Limb (tissue), 2 donors: ENCODE data around the gene SMAD6.
"Not testable (repeated sequence)": the region's sequence is repeated elsewhere in the genome, so short reads cannot be mapped to it uniquely, and the experiment has no call there.

Source experiments
- DNase-seq, 2 donors: peaks; one replicate each; pipeline ENCODE4 v3.0.0-alpha.2; 2016; ENCODE audit errors: extremely low spot score in 2 of 2

SMAD6 gene

DNA sequence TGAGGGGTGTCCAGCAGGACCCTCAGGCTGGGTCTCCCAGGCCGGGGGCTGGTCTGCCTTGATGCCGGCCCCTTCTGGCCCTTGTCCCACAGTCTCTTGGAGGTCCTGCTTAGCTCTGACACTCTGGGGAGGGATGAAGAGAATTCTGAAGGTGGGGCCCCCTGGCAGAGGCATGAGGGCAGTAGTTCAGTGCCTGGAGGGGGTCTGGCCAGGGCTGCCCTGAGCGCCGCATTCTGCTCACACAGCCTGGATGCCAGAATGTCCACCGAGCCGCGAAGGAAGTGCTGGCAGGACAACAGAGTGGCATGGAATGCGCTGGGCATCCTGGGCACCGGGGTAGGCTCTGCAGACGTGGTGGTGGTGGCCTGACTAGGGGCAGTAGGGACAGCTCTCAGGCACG lies 55.5 kb downstream of the SMAD6 start:
- DNase-seq = no peak

DNA sequence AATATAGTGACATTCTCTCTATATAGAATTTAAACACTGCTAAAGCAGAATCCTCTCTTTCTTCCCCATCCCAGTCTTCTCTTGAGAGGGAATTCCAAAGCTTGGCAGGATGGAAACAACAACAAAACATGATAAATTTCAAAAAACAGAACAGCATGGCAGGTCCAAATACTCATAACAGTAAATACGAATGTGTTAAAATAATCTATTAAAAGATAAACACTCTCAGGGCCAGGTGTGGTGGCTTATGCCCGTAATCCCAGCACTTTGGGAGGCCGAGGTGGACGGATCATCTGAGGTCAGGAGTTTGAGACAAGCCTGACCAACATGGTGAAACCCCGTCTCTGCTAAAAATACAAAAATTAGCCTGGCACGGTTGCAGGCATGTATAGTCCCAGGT lies 56.2 kb downstream of the SMAD6 start:
- not testable (repeated sequence) for DNase-seq

DNA sequence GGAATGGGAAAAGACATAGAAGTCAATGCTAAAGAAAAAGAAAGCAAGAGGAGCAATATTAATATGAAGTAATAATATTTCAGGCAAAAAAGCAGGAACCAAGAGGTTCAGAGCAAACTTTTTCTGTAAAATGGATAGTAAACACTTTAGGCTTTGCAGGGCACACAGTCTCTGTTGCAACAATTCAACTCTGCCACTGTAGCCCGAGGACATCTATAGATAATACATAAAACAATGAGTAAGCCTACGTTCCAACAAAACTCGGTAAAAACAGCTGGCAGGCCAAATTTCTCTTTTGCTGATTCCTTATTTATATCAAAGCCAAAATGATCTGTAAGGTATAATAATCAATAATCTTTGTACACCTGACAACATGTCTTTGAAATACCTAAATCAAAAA lies 56.8 kb downstream of the SMAD6 start:
- no peak for DNase-seq

DNA sequence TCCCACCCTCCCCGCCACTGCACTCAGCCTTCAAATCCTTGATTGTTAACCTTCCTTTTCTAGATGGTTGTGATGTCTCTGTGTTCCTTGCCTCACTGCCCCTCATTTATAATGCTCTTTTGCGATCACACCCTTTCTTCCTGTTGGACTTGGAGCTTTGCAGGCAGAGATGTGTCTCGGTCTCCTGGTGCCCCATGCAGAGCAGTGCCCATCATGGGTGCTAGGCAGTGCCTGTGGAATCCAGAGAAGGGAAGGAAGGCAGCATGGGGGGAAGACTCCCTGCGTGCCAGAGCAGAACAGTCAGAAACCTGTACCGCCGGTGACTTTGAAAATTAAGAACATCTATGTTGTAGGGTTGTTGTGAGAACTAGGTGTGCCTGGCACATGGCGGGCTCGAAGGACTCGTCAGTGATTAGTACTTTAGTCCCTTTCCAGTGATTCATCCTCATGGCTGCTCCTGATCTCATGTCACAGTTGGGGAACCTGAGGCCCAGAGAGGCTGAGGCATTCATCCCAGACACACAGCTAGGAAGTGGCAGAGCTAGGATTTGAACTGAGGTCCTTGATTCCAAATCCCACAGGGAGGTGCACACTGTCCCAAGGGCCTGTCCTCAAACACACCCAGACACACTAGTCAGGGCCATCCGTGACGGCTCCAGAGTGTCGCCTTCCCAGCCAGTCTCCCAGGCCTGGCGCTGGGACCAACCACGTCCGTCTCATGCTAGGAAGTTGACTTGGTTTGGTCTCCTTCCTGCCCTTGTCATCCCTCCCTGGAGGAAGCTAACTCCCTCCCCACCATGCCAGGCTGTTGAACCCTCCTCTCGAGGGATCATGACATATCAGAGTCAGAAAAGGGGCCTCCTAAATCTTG lies 58.3 kb downstream of the SMAD6 start:
- DNase-seq = no peak

DNA sequence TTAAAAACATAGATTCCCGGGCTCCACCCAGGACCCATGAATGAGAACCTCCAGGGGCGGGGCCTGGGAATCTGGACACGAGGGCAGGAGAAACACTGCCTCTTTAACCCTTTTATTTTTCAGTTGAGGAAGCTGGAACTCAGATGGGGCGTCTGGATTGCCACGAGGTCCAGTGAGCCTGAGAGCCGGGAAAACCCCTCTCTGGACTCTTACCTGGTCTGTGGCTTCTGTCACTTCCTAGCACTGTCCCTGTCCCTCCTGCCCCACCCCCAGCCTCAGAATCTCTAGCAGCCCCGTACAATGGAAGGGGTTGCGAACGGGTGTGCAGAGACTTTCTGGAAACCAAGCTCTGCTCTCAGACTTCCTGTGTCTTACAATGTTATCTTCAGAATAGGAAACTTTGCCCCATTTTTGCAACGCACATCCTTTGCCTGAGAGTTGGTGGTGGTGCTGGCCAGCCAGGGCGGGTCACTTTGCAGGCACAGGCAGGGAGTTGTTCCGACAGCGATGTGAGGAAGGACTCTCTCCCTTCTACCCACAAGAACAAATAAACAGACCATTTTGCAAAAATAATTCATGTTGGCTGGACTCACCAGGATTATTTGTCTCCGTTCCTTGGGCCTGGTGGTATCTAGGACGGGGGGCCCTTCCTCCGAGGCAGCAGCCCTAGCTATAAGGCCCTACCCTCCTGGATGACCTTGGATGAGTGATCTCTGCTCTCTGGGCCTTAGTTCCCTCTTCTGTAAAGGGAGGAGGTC lies 59.1 kb downstream of the SMAD6 start:
- no peak for DNase-seq

DNA sequence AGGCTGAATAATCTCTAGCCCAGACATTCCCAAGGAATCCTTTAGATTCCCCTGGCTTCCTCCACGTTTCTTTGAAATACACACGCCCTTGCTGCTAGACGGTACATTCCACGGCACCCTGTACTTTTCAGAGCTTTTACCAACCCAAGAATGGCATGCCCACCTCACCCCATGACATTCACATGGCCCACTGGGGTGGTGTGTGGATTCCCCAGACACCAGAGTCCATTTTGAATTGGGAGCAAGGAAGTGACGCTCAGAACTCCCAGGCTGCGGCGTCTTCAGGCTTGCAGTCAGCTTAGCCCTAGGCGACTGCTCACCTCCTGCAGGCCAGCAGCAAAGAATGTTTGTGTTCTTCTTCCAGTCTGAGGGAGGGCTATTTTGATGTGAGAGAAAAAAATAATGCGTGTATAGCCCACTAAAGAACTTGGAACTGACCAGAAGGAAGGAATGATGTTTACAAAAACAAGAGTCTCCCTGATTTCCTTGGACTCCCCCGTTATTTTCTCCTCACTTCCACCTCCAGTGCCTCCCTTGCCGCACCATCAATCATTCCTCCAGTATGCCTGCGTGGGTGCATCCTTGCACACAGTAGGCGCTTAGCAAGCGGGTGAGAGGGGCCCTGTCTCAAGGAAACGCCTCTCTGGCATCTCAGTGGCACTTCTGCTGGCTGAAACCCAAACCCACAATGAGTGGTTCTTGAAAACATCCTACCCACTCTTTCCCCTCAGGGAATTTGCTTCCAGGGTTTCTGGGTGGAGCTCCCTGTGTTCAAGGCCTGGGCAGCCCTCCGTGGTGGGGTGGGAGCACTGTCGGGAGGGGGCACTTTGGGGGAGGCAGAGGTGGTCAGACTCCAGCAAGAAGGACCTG lies 59.9 kb downstream of the SMAD6 start:
- no peak for DNase-seq

DNA sequence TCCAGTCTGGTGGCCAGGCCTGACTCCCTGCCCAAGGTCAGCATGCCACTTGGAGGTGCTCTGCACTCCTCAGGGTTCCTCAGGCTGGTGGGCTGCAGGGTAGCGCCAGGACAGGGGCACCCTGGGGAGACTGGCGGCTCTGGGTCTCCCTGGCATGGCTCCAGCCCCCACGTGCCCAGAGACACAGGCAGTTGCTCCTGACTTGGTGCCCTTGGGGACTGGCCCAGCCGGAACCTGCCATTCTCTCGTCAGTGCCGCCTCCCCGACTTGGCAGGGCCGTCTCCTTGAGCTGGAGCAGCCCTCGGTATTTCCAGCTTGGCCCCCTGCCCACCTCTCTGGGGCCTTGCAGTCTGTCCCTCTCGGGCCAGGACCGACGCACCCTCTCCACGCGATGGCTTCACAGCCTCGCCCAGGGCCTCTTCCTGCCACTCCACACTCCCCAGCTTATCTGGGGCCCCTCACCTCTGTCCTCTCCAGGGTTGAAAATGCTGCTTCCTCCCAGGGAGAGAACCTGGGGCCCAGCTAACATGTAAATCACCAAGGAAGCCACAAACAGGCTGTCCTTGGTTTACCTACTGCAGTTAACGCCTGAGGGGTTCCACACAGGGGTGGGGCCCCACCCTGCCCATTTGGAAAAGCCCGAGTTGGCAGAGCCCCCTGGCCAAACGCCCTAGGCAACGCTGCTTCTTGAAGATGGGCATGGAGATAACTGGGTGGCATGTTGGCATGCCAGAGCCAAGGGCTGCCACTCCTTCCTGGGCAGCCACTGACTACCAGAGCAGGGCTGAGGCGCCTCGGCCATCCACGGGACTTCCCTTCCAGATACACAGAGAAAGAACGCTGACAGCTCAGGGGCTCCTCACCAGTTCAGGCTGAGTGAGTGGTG lies 61.4 kb downstream of the SMAD6 start:
- DNase-seq = peak in 1 of 2 donors; percentile 56

DNA sequence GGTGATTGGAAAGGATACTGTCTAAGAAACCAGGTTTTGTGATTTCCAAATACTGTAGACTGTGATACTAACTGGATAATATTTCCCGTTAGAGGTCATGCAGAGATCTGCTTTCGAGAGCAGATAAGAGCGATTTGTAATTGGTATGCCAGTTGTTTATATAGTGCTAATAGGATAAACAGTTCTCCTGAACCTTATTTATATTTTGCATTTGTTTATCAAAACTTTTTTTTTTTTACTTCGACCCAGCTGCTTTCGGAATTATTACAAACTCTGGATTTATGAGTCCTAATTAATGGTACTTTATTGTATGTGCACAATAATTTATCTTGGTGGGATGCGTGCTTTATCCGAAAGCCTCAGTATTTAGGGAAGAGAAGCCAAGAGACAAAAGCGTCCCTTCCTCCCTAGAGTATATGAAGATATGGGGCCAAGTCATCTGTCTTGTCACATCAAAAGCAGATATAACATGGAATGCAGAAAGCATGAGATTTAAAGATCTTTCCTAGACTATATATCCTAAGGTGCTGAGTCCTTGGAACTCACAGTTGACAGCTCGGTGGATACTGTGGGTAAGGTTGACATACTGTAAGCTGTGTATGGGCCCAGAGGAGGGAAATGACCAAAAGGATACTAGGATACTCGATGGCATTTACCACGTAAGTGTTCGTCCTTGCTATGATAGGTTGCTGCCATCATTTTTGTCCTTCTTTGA lies 62.2 kb downstream of the SMAD6 start:
- no peak for DNase-seq

DNA sequence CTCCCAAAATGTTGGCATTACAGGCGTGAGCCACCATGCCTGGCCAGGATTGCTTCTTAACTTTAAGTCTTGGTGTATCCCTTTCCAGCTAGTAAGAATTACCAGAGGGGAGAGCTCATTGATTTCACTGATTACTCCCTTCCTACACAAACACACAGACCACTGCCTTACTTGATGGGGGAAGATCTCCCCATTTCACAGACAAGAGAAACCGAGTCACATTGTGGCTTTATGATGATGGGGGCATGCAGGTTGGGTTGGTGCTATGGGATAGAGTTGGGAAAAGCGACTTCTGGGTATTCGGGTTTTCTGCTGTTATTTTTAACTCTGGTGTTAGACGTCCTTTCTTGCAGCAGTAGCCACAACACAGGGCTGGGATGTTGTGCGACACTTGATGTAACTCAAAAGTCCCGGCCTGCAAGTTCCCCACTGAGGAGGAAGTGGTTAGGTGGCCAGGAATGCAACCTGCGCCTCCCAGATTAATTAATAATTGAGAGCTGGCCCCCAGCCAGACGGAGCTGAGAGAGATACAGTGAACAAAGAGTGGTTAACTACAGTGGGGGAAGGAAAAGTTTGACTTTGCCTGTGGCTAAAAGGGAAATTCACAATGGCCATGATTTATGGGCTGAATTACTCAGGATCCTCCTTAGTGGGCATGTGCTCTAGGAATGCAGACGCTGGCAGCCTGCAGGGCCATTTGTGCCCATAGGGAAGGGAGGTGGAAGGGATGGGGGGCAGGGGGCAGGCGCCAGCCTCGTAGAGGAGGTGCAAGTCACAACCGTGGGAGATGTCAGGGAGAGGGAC lies 63.6 kb downstream of the SMAD6 start:
- DNase-seq = peak in 1 of 2 donors; percentile 58

DNA sequence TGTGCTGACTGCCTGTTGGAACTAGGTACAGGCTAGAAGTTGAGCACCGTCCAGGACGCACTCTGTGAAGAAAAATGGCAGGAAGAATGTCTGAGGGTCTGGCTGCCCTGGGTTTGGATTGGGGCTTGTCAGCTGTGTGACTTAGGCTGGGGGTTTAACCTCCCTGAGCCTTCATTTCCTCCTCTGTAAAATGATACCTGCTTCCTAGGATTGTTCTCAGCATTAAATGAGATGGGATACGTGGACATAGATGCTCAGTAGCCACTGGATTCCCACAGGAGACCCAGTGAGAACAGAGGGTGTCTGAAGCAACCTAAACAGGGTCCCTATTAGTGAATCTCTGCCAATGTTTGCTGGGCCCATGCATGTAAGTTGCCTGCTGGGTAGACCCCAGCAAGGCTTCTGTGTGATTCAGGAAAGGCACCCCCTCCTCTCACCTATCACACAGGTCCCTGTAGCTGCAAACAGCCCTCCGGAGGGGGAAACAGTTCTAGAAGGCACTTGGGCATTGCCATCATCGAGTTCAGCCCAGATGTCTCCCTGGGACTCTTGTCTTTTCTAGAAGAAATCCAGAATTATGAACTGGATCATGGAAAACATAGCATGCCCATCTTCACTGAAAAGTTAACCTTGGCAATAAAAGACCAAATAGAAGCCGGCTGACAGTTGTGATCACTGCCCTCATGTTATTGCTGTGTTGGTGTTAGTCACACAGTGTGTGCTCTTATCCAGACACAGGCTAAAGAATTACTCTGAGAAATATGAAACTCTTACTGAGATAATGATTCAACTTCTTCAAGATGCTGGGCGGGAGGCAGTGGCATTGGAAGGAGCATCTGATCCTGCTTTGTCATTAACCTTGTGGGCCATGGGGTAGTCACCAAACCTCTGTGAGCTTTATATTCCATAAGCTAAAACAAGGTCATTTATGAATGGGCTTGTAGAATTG lies 64.5 kb downstream of the SMAD6 start:
- DNase-seq = no peak

DNA sequence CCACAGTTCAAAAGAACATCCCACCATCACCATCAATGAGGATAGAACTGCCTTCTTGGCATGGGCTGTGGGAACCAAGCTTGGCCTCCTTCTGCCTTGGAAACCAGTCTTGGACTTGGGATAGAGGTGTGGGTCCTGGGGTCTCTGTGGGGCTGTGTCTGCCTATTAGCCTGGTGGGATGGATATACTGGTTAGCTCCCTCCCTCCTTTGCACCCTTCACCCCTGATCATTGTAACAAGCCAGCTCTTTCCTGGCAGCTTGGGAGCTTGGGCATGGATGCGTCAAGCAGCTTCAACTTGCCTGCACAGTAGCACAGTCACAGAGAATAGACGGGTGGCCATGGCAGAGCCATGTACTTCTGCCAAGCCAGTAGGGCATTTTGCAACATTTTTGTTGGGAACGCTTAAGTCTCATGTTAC lies 65.2 kb downstream of the SMAD6 start:
- DNase-seq = no peak

DNA sequence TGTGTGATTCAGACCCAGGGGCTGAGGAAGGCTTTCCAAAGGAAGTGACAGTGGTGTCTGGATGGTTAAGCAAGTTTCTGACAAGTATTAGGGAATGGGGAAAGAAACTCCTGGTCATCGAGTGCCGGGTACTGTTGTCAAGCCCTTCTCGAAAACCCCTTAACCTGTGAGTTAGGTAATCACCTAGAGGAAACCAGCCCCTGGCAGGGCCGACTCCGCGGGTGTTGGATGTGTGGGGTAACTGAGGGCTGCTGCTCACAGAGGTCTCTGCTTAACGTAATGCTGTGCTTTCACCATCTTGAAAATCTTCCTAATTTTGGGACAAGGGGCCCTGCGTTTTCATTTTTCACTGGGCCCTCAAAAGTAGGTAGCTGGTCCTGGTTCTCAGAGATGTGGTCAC lies 67.0 kb downstream of the SMAD6 start:
- no peak for DNase-seq

DNA sequence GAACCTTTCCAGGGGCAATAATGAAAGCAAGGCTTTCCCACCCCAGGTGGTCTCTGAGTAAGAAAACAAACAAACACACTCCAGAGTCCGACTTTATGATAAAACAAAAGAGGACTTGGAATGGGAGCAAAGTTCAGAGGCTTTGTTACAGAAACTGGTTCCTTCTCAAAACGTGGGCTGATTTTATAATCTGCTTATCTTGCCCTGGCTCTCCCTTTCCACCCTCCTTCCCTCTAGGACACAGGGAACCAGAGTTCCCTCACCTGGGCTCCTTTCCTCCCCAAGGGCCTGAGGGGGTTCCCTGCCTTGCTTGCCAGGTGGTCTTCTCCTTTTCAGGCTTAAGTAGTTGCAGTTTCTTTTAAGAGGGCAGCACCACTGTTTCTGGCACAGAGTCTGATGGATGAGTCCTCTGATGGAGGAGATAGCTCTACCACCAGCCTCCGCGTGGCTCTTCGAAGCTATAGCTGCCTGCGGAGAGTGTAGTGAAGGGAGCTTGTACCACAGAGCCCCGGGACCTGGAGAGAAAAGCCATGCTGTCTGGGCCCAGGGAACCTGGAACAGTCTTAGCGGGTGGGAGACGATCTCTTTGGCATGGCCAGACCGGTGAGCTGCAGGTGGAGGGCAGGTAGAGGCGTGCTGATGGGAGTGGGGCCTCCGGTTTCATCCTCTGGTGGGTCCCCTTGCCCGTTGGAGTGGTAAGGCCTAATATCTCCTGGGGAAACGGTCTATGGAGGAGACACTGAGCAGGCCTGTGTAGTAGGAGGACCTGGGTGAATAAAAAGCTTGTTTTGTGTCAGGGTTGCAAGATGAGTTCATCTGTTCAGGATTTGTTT lies 68.7 kb downstream of the SMAD6 start:
- no peak for DNase-seq

DNA sequence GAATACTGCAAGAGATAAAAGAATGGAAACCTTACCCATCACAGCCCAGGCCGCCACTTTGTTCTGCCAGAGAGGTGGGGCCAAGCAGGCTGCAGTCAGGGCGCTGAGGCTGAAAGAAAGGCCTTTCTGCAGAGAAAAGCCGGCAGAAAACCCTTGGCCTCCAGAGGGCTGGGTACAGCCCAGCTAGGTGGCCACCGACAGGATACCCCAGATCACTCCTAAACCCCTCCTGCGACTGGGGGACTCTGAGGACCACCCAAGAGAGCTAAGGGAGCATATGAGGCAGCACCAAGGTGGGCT lies 69.3 kb downstream of the SMAD6 start:
- DNase-seq = no peak

DNA sequence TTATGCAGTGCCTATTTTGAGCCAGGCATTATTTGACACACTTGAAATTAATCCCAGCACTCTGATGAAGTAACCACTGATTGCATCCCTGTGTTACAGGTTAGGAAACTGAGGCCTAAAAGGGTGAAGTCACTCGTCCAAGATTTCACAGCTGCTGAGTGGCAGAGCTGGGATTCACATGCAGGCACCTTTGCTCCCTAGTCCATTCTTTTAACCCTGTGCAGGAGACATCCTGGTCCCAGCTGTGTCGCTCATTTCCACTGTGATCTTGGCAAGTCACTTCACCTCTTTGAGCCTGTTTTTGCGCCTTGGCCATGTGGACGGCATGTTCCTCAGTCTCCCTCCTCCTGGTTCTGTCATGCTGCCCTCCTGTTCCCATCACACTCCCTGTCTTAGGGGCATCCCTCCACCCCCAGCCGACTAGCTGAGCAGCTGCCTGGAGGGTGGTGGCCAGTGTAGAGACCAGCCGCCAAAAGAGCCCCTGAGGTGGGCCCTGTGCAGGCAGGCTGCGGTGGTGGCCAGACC lies 70.6 kb downstream of the SMAD6 start:
- DNase-seq = no peak

DNA sequence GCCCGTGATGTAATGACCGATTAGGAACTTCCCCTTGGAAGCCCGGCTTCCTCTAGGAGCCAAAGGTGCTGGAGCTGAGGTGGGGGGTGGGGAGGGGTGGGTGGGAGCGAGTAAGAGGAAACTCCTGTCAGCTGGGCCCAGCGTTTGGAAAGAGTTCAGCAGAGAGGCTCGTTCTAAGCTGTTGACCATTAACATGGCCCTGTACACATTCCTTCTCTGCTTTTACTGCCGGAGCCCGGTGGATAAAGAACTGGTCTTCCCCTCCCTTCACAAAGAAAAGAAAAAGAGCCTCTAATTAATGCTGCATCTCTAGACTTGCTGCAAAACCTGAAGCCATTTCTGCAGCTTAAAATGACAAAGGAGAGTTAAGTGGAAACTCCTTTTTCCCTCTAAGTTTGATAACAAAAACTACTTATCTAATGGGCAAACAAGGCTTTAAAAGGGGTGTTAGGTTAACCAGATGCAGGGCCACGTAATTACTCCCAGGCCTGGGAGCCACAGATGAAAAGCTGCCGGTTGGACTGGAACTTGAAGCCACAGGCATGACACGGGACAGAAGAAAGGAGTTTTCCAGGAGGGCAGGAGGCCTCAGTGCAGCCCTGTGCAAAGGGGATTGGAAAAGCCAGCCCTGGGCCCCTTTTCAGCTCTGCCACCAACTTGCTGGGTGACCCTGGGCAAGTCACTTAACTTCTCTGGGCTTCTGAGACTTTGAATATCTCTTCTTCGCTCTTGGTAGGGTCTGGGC lies 71.3 kb downstream of the SMAD6 start:
- peak in 1 of 2 donors; percentile 48 for DNase-seq
